Mesothelial cell of epicardium (in vitro differentiated cells): ENCODE measurements around the gene HMGN4. TPM values are rescaled to one million over a fixed set of nuclear protein-coding genes. Genes with fewer than 3 reads are reported as not detected.
"Not testable (repeated sequence)": the region's sequence is repeated elsewhere in the genome, so short reads cannot be mapped to it uniquely, and the experiment has no call there.

ENCODE experiments used
- DNase-seq, 2 experiments: peaks; one replicate each; pipeline ENCODE4 v3.0.0; 2021; ENCODE audit warnings: low spot score in 2 of 2; ENCODE audit not compliant: unreplicated experiment in 2 of 2
- H3K27ac Mint-ChIP-seq: 2 replicates; pipeline ENCODE4 v1.8.0; 2021; ENCODE audit warnings: mixed read lengths
- H3K27me3 Mint-ChIP-seq: 2 replicates; pipeline ENCODE4 v1.8.0; 2021; ENCODE audit warnings: low read depth, mixed read lengths
- H3K36me3 Mint-ChIP-seq: 2 replicates; pipeline ENCODE4 v1.8.0; 2021; ENCODE audit warnings: mixed read lengths
- H3K4me1 Mint-ChIP-seq: 2 replicates; pipeline ENCODE4 v1.8.0; 2021; ENCODE audit warnings: mixed read lengths
- H3K4me3 Mint-ChIP-seq: 2 replicates; pipeline ENCODE4 v1.8.0; 2021; ENCODE audit warnings: mild to moderate bottlenecking, moderate library complexity, mixed read lengths
- H3K9me3 Mint-ChIP-seq: 2 replicates; pipeline ENCODE4 v1.8.0; 2021; ENCODE audit warnings: mixed read lengths
- CTCF ChIP-seq: fragments of 200-600 bp; sonication (generic); IDR thresholded peaks from one replicate; pipeline ENCODE4 v1.5.0; 2021; ENCODE audit warnings: antibody characterized with exemption; ENCODE audit not compliant: unreplicated experiment
- total RNA-seq: library from RNA; stranded (reverse); gene quantifications from 3 replicates; pipeline ENCODE4 v1.2.1, GENCODE V29; 2021

HMGN4 gene
- total RNA-seq, 1 donor from 2014 or later: 49.4 TPM

- Mint-ChIP-seq H3K36me3 (no peaks in the 10 kb centered on the region), H3K27ac (no peak overlapping the region), H3K4me3 (no peak overlapping the region), H3K9me3 (no peaks in the 10 kb centered on the region), H3K4me1 (no peaks in the 10 kb centered on the region), H3K27me3 (peaks cover 30% of the 10 kb centered on the region)
- no peak for DNase-seq
- no peak for TF ChIP-seq CTCF
These were observed 30.5 kb upstream of the HMGN4 start for GRCh38 chr6:26507658-26508057.

DNA sequence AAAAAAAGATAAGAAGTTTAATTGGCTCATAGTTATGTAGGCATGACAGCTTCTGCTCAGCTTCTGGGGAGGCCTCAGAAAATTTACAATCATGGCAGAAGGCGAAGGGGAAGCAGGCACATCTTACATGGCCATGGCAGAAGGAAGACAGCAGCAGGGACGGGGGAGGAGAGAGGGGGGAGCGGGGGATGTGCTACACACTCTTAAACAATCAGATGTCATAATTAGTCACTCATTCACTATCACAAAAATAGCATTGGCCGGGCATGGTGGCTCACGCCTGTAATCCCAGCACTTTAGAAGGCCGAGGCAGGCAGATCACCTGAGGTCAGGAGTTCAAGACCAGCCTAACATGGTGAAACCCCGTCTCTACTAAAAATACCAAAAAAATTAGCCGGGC lies 27.1 kb upstream of the HMGN4 start:
- H3K27ac Mint-ChIP-seq, H3K27me3 Mint-ChIP-seq, H3K36me3 Mint-ChIP-seq, H3K4me1 Mint-ChIP-seq, H3K4me3 Mint-ChIP-seq, H3K9me3 Mint-ChIP-seq, DNase-seq: not testable (repeated sequence)

GRCh38 chr6:26514984-26515383 lies 23.2 kb upstream of the HMGN4 start:
- Mint-ChIP-seq H3K4me1 (peaks cover under 1% of the 10 kb centered on the region), H3K9me3 (no peaks in the 10 kb centered on the region), H3K4me3 (no peak overlapping the region), H3K36me3 (no peaks in the 10 kb centered on the region), H3K27me3 (no peaks in the 10 kb centered on the region), H3K27ac (no peak overlapping the region)
- DNase-seq: no peak
- no peak for TF ChIP-seq CTCF

- Mint-ChIP-seq H3K9me3 (no peaks in the 10 kb centered on the region), H3K27me3 (no peaks in the 10 kb centered on the region), H3K36me3 (no peaks in the 10 kb centered on the region), H3K27ac (no peak overlapping the region), H3K4me1 (peaks cover 8% of the 10 kb centered on the region), H3K4me3 (no peak overlapping the region)
- TF ChIP-seq CTCF: no peak
- no peak for DNase-seq
These were observed 21.4 kb upstream of the HMGN4 start for GRCh38 chr6:26516481-26517427.

DNA sequence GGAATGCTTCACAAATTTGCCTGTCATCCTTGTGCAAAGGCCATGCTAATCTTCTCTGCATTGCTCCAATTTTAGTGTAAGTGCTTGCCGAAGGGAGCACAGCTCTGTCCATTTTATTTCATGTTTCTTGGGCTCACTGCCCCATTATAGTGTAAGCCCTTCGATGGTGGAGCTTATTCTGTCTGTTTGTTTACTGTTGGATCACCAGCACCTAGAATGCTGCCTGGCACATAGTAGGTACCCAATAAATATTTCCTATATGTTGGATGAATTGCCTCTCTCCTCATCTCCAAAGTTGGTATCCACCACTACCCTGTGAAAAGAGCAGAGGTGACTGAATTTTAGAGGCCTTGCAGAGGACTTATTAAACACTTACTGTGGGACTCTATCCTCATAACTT lies 18.8 kb upstream of the HMGN4 start:
- no peak overlapping the region for H3K27ac Mint-ChIP-seq
- no peaks in the 10 kb centered on the region for H3K36me3 Mint-ChIP-seq
- H3K4me1 Mint-ChIP-seq: peaks cover 30% of the 10 kb centered on the region
- no peak overlapping the region for H3K4me3 Mint-ChIP-seq
- no peak for TF ChIP-seq CTCF
- H3K27me3 Mint-ChIP-seq: no peaks in the 10 kb centered on the region
- no peak for DNase-seq
- no peaks in the 10 kb centered on the region for H3K9me3 Mint-ChIP-seq

- peak overlapping the region; percentile 68 for H3K4me3 Mint-ChIP-seq
- H3K4me1 Mint-ChIP-seq: peaks cover 35% of the 10 kb centered on the region
- peak in 1 of 2 experiments; percentile 66 for DNase-seq
- no peaks in the 10 kb centered on the region for H3K9me3 Mint-ChIP-seq
- TF ChIP-seq CTCF: no peak
- peak overlapping the region; percentile 98 for H3K27ac Mint-ChIP-seq
- no peaks in the 10 kb centered on the region for H3K36me3 Mint-ChIP-seq
- H3K27me3 Mint-ChIP-seq: no peaks in the 10 kb centered on the region
These were observed 17.8 kb upstream of the HMGN4 start for GRCh38 chr6:26520237-26520849.
